Activated CD8-positive, alpha-beta memory T cell treated with anti-CD3 and anti-CD28 coated beads, Interleukin-2, amount 50 U/mL, for 24 hours (primary cell): Measurements from ENCODE around the gene DEK.
A peak's percentile ranks its signal among the peaks of the same experiment; 100 is the strongest.
"Not testable (repeated sequence)": the region's sequence is repeated elsewhere in the genome, so short reads cannot be mapped to it uniquely, and the experiment has no call there.

Source experiments
- DNase-seq: peaks from one replicate; pipeline ENCODE4 v3.0.0-alpha.2; 2020; ENCODE audit errors: extremely low read depth

DEK gene, protein sequence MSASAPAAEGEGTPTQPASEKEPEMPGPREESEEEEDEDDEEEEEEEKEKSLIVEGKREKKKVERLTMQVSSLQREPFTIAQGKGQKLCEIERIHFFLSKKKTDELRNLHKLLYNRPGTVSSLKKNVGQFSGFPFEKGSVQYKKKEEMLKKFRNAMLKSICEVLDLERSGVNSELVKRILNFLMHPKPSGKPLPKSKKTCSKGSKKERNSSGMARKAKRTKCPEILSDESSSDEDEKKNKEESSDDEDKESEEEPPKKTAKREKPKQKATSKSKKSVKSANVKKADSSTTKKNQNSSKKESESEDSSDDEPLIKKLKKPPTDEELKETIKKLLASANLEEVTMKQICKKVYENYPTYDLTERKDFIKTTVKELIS

DNA sequence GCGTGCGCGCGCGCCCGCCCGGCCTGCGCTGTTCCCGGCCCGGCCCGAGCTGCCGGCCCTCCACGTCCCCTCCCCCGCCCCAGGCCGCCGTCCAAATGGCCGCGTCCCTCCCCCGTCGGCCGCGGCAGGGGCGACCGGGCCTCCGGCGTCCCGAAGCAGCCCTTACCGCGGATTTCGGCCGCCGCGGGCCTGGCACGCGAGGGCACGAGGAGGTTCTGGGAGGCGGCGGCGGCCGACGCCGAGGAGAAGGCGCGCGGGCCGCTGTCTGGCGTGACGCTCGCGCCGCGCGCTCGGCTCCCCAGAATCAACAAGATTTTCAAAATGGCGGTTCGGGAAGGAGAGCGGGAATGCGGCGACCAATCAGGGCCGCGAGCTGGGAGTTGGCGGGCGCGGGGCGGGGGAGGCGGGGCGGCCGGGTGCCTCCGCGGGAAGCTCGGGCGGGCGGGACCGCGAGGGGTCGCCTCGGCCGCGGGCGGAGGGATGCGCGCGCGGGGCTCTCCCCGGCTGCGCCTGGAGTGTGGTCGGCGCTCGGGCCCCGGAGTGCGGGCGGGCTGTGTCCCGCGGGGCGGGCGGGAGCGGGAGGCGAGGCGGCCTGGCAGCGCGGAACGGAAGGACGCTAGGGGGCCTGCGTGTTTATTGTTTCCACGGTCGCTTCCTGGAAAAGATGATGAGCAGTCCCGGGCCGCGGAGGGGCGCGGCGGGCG lies at the start of gene DEK:
DEK (minus strand) TSS at position 312 of the 704 bp plus-strand sequence. CDS start 543 bp downstream, outside the sequence.
- DNase-seq: peak; percentile 62

DNA sequence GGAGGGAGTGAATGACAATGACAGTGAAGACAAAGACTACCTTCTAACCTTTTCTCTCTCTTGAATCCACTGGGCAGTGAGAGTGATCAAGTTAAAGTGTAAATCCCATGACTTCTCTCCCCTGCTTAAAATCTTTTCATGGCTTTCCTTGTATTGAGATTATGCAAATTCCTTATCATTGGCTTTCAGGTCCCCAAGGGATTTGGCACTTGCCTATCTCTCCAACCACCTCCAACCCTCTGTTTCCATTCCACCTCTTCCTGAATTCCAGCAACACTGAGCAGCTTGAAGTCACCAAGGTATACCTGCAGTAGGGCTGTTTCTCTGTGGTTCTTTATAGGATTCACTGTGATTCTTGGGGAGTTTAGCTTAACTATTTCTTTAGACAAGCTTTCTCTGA lies 48.0 kb upstream of the DEK start:
- DNase-seq: no peak

DNA sequence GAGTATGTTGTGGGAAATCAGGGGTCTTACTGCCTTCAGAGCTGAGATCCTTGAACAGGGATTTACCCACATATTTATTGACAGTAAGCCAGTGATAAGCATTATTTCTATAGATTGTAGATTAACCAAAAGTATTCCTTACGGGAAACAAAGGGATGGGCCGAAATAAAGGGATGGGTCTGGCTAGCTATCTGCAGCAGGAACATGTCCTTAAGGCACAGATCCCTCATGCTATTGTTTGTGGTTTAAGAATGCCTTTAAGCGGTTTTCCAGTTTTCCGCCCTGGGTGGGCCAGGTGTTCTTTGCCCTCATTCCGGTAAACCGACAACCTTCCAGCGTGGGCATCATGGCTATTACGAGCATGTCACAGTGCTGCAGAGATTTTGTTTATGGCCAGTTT lies 45.7 kb upstream of the DEK start:
- DNase-seq: not testable (repeated sequence)

DNA sequence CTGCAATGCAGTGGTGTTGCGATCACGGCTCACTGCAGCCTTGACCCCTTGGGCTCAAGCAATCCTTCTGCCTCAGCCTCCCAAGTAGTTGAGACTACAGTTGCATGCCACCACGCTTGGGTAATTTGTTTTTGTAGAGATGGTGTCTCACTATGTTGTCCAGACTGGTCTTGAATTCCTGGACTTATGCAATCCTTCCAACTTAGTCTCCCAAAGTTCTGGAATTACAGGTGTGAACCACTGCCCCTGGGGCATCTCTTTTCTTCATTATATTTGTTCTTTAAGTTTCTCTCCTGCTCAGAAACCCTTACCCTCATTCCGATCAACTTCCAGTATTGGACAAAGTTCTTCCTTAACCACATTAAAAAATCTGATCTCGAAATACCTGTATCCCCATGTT lies 44.7 kb upstream of the DEK start:
- no peak for DNase-seq

DNA sequence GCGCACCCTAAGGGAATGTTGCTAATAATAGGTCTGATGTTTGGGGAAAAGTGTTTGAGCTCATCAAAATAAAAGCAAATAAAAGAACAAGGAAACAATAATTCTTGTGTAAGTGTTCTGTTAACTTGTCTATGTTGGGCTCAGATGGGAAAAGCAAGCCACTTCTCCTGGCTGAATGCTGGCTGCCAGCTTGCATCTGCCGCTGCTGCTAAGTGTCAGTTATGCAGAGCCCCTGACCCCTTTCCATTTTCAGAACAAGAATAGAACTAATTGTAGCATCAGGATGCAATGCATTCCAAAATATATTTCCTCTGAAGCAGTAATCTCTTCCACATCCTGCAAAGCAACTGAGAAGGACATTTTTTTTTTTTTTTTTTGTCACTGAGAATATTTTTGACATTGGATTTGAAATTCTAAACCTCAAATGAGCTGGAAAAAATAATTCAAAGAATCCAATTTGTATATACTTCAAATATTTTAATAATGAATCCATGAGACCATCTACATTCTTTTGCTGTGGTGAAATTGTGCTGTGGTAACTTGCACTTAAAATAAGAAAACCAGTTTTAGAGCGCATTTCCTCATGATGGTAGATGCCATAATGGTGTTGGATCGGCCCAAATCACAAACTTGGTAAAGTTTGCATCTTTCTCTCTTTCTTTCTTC lies 43.9 kb upstream of the DEK start:
- DNase-seq: no peak

DNA sequence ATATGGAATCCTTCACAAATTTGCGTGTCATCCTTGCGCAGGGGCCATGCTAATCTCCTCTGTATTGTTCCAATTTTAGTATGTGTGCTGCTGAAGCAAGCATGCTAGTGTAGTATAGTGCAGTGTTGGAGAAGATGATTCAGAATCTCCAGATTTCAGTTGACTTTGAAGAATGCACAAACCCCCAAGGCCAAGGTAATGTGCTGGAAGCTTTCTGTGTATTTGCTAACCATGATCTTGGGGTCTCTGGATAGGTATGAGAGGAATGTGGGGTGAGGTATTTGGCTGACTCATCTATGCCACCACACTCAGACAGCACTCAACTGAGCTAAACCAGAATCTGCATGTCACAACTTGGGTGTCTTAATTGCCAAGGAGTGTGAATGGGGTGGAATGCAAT lies 42.6 kb upstream of the DEK start:
- no peak for DNase-seq

DNA sequence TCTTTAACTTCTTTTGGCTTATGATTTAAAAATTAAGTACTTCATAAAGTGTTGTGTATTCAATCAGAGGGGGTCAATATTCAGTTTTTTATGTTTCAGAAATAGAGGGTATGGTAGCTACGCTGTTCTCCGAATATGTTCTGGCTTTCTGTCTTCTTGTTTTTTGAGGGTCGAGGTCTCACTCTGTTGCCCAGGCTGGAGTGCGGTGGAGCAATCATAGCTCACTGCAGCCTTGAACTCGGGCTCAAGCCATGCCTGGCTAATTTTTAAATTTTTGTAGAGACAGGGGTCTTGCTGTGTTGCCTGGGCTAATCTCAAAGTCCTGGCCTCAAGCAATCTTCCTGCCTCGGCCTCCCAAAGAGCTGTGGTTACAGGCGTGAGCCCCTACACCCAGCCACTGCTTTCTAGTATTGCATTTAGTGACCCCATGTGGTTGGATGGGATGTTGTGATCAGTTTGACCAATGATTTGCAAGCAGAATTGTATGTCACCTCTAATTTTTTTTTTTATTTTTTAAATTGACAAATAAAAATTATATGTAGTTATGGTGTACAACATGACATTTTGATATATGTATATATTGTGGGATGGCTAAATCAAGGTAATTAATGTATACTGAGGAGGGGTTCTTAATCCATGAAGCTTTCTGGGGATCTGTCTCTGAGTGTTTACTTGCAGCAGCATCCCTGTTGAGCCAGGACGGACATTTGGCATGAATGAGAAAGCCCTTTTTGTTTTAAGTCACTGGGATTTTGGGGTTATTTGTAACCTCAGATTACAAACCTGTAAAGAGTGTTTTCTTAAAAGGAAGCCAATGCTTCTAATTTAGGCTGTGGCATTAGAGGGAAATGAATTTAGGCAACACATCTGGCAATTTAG lies 38.5 kb upstream of the DEK start:
- no peak for DNase-seq

DNA sequence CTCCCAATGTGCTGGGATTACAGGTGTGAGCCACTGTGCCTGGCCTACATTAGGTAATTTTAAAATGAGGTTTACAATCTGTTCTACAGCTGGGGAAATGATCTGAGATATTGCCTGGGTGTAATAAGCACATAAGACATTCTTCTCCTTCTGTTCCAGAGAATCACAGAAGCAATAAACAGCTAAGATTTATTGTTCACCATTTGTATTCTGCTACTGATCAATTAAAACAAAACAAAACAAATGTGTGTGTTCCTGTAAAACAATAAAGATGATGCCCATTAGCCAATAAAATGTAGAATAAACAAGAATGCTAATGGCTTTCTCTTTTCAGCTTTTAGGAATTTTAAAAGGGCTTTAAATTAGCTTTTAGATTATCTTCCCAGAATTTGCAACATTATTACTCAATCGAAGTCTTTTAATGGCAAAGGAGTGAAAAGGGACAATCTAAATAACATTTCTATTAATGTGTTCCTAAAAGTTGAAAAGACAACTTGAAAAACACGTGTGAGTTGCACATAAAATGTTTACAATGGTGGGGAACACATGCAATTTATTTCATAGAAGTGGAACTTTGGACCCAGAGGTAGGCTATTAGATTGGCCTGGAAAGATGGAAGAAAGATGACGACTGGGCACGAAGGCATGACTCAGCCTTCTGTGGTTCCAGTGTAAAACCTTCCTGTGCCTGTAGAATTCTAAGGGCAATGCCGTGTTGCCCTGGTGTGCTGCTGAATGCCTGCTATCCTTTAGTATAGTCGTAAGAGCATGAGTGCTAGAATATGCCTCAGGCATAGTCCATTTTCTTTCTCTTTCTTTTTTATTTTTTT lies 29.0 kb upstream of the DEK start:
- DNase-seq: no peak

DNA sequence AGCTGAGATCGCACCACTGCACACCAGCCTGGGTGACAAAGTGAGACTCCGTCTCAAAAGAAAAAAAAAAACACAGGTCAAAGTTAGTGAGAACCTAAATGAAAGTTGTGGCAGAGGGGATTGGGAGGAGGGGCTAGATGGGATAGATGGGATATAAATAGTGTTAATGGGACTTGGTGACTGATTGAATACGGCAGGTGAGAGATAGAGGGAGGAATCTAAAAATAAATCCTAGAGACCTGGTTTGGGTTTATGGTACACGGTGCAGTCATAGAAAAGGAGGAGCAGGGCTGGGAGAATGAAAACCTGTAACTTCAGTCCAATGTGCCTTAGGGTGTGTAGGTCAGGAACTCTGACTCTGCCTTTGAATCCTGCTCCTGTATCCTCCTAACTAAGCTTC lies 25.0 kb upstream of the DEK start:
- DNase-seq: no peak

DNA sequence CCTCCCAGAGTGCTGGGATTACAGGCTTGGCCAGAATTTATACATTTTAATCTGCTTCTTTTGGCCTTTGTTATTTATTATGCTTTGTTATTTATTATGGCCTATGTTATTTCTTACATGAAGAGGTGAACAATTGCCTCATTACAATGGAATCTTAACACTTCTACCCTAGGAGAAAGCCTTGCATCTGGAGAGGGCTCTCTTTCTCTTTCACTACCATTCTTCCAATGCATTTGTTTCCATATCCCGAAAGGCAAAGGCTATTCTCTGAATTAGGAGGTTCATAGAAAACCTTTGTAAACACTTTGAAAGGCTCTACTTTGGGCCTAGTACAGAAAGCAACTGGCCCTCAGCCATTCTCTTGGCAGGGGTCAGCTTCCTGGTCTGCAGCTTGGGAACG lies 19.9 kb upstream of the DEK start:
- no peak for DNase-seq

DNA sequence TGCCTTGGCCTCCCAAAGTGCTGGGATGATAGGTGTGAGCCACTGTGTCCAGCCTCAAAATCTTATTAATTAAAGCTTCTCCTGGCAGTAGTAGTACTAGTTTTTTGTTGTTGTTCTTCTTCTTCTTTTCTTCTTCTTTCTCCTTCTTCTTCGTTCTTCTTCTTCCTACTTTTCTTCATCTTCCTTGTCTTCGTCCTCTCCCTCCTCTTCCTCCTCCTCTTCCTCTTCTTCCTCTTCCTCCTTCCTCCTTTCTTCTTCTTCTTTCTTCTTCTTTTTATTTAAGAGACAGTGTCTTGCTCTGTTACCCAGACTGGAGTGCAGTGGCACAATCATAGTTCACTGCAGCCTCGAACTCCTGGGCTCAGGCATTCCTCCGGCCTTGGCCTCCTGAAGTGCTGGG lies 17.2 kb upstream of the DEK start:
- no peak for DNase-seq

DNA sequence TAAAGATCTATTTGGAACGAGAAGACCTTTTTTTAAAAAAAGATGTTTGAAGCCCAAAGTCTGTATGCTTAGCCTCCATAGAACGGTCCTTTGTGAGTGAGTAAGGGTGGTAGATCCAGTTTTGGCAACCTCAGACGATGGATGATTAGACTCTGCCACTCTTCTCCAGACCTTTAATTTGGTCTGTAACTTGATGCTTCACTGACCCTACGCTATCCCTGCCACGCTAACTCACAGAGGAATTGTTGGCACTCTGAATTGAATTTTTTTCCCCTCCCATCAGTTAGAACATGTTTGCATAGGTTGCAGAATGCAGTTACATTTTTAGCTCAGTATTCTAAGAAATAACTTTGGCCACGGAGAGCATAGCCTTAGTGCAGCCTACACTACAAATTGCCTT lies 15.8 kb upstream of the DEK start:
- DNase-seq: no peak

DNA sequence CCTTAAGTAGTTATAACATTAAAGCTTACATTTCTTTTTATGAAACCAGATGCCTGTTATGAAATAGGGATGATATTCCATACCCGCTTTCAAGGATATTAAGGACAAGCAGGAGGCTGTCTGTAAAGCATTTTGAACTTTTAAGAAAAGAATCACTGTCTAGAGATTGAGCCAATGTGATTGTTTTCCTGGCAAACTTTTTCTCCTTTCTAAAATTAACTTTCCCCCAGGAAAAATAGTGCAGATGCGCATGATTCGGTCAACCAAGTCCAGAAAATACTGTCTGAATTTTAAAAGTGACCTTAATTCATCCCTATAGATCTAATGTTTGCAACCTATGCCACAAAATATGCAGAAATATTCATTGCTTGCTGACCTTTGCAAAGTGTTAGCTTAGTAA lies 15.1 kb upstream of the DEK start:
- no peak for DNase-seq

DNA sequence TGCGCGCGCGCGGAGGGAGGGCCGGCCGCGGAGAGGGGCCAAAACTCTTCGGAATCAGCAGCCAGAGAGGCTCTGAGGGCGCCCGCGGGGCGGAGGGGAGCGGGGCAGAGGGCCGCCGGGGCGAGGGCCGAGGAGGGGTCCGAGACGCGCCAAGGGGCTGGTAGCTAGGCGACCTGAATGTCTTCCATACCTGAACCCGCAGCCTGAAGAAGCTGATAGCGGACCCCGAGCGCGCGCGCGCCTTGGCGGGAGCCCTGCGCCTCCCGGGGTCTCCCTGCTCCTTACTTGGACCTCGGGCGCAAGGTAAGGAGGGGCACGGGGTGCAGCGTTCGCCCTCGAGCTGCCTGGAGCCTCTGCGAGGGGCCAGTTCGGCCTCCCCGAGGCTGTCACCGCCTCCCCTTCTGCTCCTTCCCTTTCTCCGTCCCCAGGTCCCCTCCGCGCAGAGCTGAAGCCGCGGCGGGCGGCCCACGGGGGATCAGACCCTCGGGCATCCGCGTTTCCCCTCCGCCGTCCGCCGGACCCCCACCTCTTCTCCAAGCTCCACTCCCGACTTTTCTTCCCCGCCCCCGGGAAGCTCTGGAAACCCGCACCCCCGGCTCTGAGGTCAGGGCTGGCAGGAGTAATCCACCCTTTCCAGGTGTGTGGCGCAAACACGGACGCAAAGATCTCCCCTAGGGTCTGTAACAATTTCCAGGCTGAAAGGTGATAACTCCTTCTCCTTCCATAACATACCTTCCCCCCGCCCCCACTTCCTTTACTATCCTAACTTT lies 13.1 kb upstream of the DEK start:
- no peak for DNase-seq

DNA sequence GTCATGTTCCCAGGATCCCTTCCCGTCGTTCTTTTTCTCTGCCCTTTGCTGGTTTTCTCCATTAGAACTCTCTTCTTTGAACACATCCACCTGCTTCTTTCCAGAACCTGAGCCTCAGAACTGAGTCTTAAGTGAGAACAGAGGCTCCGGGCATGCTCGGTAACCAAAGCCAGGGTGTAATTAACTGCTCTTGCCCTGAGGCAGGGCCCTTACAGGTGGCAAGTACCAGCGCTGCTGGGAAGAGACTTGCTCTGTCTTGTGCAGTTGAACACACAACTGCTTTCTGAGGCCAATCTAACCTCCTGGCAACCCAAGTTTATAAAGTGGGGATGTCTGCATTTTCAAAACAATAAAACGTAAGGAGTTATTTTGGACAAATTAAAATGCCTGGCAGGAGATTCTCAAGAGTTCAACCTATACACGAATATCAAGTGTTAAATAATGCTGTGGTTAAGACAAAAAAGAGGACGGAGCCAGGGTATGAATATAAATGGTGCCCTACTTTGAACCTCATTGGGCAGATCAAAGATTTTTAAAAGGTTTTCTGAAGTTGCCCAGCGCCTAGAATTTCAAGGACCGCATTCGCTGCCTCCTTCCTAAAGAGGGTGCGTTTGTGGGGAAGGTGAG lies 12.4 kb upstream of the DEK start:
- DNase-seq: no peak

DNA sequence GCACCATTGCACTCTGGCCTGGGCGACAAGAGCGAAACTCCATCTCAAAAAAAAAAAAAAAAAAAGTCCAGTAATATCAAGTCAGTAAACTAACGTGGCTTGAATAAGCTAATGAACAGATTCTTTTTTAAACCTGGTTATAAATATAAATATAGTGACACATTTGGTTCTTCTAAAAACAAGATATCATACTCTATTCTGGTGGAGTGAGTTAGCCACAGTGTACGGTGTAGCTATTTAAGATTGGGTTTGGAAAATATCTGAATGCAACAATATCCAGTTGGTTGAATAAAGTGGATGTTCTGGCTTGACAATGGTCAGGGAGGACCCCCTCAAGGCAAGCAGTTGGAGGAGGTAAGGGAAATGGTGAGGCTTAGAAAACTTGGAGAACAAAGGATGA lies 5.9 kb upstream of the DEK start:
- no peak for DNase-seq

DNA sequence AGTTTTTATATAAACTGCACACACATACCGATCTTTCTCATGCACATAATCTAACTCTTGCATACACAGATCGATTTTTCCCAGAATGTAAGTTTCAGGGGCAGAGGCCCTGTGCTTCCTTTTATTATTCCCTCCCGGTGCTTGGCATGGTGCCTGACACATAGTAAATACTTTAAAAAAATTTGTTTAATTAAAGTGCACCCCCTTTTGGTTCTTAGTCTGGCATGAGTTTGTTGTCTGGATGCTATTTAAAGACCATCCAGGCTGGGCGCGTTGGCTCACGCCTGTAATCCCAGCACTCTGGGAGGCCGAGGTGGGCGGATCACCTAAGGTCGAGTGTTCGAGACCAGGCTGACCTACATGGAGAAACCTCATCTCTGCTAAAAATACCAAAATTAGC lies 5.4 kb upstream of the DEK start:
- no peak for DNase-seq

DNA sequence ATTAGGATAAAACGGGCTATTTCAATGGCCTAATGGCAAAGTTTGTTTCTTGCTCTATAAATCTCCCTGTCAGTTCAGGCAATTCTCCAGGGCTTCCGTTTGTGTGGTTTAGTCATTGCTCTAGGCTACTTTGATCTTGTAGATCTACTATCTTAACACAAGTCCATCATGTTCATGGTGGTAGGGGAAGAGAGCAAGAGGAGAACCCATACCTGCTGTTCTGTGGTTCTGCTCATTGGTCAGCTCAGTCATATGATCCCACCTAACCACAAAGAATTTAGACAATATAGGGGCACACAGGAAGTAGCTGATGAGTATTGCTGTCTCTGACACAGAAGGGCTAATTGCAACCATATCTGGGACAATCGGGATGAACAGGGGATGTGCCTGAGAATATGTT lies 4.9 kb upstream of the DEK start:
- DNase-seq: no peak

DNA sequence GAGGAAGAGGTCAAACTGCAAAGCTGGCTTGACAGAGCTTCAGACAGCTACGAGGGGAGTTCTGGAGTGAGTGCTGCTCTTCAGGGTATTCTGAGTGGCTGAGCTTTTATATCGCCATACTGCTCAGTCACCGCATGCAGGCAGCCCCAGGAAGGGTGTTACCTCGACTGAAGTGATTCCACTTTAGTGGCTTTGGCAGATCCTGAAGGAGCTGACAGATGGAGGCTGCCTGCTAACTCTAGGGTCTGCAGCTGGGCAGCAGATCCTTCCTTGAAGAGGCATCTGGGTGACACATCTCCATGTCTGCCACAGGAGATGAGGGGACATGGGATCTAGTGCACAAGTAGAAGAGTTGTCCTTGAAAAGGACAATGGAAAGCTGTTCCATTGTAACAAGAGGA lies 3.7 kb upstream of the DEK start:
- DNase-seq: no peak

DNA sequence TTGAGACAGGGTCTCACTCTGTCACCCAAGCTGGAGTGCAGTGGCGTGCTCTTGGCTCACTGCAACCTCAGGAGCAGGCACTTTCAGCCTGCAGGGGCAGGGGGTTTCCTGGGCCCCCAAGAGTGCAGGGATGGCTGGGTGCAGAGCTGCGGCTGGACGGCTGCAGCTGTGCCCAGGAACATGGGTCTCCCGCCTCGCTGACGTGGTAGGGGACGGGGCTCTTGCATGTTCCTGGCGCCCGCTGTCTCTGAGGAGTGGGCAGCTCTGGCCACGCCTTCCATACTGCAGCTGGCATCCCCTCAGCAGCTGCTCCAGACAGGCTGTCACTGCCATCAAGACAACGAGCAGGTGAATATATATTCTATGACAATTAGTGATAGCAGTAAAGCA lies 2.2 kb upstream of the DEK start:
- no peak for DNase-seq
